B cell (primary cell): Measurements from ENCODE around the gene DGUOK.

Experiments used
- EZH2 ChIP-seq: IDR thresholded peaks from 2 replicates; pipeline ENCODE4 v1.6.1; 2012; ENCODE audit warnings: borderline replicate concordance, low read depth, mild to moderate bottlenecking, moderate library complexity, low read length; ENCODE audit not compliant: insufficient read depth, poor library complexity, severe bottlenecking
- TF ChIP-seq, protein P1 (sequence below): fragments of 200-600 bp; IDR thresholded peaks from one replicate; pipeline ENCODE4 v1.8.0; 2022; ENCODE audit warnings: antibody characterized with exemption, mild to moderate bottlenecking

GRCh38 chr2:73946666-73947065 is 20.0 kb downstream of the DGUOK start:
- TF ChIP-seq, protein P1, sequence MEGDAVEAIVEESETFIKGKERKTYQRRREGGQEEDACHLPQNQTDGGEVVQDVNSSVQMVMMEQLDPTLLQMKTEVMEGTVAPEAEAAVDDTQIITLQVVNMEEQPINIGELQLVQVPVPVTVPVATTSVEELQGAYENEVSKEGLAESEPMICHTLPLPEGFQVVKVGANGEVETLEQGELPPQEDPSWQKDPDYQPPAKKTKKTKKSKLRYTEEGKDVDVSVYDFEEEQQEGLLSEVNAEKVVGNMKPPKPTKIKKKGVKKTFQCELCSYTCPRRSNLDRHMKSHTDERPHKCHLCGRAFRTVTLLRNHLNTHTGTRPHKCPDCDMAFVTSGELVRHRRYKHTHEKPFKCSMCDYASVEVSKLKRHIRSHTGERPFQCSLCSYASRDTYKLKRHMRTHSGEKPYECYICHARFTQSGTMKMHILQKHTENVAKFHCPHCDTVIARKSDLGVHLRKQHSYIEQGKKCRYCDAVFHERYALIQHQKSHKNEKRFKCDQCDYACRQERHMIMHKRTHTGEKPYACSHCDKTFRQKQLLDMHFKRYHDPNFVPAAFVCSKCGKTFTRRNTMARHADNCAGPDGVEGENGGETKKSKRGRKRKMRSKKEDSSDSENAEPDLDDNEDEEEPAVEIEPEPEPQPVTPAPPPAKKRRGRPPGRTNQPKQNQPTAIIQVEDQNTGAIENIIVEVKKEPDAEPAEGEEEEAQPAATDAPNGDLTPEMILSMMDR, result no peak
- TF ChIP-seq EZH2, result no peak
